Tibial nerve (tissue), 3 donors: Measurements from ENCODE around the gene ALPL.

Source experiments
- CTCF ChIP-seq, 5 experiments: fragments of 200-600 bp in 3 of 5; fragments of 450-650 bp in 2 of 5; sonication (generic) in 3 of 5; IDR thresholded peaks; one replicate each; pipeline ENCODE4 v1.5.1; 2016 to 2019; ENCODE audit warnings: antibody characterized with exemption in 5 of 5, mild to moderate bottlenecking in 3 of 5, moderate library complexity in 2 of 5
- POLR2A ChIP-seq, 2 donors: fragments of 450-650 bp; IDR thresholded peaks; one replicate each; pipeline ENCODE4 v1.6.1; 2017; ENCODE audit warnings: antibody characterized with exemption in 2 of 2, mild to moderate bottlenecking in 2 of 2, moderate library complexity in 2 of 2

- no peak for TF ChIP-seq CTCF (IDR thresholded peaks at IDR 0.05)
- TF ChIP-seq POLR2A (IDR thresholded peaks at IDR 0.05) = no peak
Measured at GRCh38 chr1:21594501-21594900, 85.3 kb downstream of the ALPL start.
